HG03097 (cell line): ENCODE data around the gene DENND1A.

Source experiments
- ATAC-seq: cut with Tn5 transposase; IDR thresholded peaks from one replicate; pipeline ENCODE4 v1.9.1; 2021; ENCODE audit not compliant: unreplicated experiment, low FRiP score

The DENND1A gene

DNA sequence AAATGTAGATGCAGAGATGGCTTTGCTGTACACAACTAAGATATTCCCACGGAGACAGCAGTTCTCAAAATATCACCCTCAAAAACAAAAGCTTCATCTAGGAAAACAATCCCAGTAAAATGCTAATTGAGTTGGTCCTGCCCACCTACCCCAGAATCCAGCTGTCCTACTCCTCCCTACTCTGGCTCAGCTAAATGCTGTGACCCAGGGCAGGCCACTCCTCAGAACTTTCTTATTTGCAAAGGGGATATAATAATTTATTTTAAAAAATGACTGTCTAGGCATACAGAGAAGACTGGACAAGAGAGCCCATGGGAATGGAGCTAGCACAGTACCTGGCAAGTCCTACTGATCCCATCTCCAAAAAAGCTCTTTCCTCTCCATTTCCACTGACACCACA lies 411.6 kb downstream of the DENND1A start:
- ATAC-seq: no peak

DNA sequence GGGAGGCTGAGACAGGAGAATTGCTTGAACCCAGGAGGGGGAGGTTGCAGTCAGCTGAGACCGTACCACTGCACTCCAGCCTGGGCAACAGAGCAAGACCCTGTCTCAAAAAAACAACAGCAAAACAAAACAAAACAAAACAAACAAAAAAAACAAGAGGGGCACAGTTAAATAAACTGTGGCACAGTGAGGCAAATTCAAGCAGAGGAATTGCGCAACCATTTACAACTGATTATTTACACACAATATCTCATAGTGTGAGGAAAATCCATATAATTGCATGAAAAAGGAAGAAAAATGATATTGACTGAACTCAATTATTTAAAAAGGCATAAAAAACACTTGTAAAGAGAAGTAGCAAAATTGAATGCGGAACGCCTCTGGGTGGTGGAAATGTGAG lies 412.4 kb downstream of the DENND1A start:
- no peak for ATAC-seq

DNA sequence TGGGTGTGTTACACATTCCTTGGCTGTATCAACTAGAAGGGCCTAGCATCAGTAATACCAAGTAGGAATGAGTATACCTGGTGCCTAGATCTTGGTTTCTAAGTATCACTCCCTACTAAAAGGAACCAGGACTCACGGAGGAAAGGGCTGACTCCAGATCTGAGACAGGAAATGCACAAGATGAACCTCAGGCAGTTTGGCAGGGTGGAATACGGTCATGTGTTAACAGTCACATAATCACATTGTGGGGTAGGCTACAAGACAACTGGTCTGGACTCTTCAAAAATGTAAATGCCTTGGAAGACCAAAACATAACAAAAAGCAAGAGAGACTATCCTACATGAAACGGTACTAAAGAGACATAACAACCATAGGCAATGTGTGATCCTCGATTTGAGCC lies 415.2 kb downstream of the DENND1A start:
- ATAC-seq: no peak

DNA sequence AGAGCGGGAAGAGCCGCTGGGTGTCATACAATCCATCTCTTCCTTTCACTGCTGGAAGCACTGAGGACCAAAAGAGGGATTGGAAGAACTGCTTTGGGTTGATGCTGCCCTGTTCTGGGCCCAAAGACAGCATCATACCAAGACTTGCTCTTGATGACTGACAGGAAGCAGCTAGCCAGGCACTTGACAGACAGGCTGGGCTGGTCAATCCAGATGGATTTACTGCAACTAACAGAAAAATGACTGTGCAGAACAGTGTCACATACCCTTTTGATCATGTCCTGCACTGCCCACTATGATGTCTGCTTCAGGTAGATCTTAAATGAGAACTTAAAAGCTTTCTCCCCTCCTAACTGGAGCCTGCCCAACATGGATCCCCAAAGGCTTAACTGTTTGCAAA lies 416.4 kb downstream of the DENND1A start:
- ATAC-seq: no peak

DNA sequence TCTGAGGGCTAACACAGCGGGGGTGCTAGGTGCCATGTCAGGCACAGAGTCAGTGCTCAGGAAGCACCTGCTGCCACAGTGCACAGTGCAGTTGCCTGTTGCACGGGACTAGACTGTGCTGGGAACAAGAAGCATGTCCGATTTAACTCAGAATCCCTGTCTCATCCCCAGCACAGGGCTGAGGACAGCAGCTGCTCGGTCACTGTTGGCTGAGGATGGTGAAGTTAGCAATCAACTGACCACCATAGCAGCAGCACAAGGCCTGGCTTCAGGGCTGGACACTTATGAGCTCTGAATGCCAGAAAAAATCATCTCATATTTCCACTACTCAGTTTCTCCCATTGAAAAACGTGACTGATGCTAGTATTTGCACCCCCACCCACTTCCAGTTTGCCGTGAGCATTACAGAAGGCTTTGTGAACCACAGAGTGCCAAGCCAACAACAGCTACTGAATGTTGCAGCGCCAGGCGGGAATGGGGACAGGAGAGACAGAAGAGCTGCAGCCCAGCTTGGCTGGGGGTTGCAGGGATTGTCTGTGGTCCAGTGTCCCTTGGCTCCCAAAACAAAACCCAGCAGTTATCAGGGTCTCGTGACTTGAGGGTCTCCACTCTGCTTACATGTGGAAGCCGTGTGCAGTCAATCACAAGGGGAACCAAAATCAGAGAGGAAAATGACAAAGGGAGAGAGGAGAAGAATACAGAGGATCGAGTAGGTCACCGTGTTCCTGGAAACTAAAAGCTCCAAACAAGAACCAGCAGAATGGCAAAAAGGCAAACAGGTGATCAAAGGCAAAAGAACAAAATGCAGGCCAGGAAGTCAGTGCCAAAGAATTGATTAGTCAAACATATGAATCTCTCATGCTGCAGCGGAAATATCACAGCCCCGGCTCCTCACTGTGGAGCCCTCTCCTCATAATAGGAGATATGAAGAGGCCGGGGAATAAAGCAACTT lies 418.3 kb downstream of the DENND1A start:
- no peak for ATAC-seq

DNA sequence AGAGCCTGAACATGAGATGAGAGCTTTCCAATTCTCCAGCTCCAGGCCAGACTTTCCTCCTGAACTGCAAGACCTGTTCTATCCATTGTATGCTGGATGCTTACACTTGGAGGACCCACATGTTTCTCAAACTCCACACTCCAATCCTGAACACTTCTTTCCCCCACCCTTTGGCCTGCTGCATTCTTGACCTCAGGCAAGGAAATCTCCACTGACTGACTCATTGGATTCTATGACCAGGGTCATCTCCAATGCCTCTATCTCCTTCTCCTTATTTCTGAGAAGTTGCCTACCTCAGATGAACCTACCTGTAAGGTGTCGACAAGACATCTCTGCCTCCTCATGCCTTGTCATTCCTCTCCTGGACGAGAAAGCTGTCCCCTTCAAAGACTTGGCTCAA lies 420.3 kb downstream of the DENND1A start:
- ATAC-seq: no peak

DNA sequence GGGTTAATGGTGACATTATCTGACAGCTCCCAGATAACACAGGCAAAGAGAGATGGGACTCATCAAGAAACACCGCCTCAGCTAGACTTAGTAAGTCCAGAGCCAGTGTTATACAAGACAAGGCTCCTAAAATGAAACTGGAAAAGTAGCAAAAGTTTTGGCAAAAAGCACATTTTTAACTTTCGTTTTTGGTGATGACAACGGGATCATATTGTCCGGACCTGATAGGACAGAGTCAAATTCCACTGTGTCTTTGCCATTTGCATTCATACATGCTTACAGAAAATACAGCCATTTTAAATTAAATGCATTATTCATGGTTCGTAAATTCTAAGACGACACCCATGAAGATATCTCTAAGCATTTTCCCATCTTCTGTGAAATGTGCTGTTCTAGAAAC lies 421.9 kb downstream of the DENND1A start:
- ATAC-seq: no peak

DNA sequence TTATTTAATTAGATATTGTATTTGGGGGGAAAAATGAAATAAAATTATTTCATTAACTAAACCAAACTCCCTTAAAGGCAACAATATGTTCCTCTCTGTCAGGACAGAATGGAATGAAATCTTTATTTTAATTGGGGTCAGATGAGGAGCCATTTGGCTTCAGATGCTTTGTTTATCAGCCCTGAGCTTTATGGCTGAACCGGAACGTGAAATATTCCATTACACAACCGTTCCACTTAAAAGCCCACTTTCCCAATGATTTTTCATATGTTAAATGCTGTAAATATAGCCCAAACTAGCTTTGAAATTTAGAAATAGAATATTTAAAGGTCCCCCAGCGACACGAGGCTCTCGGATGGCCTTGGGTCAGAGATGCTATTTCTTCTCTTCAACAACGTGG lies 424.4 kb downstream of the DENND1A start:
- ATAC-seq: no peak

DNA sequence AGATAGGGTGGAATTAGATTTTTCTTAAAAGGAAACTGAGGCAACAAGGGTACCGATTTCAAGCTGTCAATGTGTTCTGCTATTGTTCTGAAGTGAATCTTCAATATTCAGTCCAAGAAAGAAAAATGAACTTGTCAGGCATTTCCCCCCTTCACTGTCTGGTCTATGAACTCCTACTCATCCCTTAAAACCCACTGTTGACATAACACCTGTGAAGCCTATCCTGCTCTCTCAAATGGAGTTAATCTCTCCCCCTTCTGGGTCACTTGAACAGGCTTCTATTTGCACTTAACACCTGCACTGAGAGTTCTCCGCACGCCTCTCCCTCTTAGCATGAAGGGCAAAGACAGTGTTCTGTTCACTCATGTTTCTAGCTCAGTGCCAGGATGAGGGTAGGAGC lies 429.6 kb downstream of the DENND1A start:
- no peak for ATAC-seq

DNA sequence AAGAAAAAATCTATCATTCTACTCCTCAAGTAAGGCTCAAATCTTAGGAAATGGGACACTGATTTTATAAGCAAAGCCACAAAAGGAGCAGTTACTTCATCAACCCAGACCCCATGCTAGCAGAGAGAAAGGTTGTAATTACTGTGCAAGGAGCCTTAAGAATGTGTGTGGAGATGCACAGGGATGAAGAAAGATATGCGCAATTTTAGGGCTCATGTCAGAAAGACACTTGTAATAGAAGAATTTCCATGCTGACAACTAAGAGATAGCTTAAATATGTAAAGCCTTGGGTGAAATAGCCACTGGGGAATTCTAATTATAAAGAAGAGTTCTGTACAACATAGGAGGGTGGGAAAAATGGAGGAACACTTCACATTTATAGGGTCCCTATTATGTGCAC lies 432.1 kb downstream of the DENND1A start:
- ATAC-seq: no peak

DNA sequence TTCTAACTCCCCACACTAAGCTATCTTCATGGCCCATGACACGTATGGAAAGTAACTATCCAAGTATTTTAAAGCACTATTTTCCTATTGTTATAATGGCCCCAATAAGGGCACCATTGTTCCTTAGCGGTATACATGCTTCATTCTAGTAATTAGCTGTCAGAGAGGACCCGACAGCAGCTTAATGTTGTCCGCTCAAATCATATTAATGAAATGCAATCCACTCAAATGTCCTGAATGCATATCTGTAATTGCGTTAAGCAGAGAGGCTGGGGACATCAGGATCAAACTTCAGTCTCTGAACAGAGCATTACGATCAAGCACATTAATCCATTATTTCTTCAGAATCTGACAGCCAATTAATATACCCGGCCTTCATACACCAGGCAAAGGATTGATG lies 434.2 kb downstream of the DENND1A start:
- ATAC-seq: no peak

DNA sequence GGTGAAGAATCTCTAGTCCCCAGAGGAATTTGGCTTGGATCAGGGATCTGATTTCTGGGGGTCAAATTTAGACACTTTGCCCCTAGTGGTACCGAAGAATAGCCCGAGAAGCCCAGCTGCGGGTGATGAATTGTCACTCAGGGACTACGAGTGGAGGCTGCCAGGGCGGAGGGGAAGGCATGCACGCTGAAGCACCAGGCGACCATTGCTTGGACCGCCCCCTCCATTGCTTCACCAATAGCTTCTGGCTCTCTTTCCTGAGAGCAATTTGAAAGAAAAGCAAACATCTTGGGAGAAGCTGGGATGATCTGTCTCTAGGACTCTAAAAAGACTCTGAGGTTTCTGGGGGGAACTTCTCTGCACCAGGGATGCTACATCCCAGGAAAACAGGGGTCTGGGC lies 436.3 kb downstream of the DENND1A start:
- ATAC-seq: no peak

DNA sequence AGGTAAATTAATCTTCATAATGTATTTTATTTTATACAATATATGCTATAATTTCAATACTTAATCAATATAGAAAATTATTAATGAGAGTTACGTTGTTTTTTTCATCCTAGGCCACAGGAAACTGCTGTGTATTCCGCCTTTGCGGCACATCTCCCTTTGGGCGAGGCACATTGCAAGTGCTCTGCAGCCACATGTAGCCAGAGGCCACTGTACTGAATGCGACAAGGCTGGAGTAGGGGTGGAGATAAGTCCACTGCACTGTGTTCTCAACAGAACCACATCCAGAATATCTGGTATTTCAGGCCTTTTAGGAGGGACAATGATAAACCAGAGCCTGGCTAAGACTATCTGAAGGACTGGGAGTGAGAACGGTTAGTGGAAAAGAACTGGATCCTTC lies 439.2 kb downstream of the DENND1A start:
- no peak for ATAC-seq

DNA sequence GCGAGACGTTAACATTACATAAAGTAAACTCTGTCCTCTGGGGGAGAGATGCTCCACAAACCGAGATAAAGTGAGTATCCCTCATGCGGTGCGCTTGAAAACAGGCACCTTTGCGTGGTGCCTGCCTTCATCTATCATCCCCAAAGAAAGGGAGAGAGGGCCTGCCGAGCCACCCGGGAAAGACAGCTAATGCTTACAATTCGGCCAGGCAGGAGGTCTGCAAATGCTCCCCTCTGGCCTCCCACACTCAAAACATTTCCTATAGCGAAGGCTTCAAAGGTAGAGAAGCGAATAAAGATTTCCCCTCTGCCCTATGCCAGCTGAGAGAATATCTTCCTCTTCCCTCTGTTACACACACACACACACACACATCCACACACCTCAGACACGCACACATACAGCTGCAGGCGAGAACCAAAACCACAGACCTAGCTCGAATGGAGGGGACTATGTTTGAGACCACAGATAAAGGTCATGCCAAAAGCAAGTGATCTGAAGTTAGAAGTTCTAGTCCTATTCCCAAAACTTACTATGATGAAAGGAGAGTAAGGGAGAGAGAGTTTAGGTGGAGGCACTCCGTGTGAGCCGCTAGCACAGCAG lies 441.1 kb downstream of the DENND1A start:
- no peak for ATAC-seq

DNA sequence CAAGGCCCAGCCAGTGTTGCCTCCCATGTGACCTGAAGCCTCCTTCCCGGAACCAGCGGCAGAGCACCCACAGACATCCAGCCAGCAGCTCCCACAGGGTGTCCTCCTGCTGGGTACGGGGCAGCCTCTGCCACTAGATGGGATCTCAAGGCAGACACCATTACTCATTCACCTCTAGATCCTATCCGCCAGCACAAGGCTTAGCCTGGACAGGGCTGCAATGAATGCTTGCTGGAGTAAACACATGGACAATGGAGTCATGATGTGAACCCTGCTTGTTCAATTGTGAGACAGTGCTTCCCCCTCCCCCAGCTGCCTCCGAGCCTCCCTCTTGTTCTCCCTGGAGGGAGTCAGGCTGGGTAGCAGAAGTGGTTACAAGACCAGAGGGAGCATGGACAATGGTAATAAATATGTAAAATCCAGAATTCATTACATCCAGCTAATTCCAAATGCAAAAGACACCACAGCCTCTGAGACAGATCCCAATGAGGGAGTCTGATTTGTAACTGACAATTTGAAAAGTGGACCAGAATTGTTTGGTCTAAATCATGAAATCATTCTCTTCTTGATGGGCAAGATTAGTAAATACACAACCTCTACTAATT lies 441.9 kb downstream of the DENND1A start:
- no peak for ATAC-seq

DNA sequence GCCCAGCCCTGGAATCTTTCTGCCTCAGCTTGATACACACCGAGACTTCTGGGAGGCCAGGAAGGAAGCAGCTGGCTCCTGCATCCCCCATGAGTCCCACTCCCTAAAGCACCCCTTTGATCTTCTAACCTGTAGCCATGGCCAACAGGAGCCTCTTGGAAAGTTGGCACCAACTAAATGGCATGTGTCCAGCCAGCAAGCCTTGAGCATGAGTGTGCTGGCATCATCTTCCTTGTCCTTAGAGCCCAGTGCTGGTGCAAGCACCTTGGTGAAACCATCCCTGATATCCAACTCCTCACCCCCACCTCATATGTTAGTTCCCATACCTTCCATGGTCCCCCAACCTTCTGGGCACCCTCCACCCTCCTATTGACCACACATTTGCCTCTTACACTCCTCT lies 443.5 kb downstream of the DENND1A start:
- ATAC-seq: no peak

DNA sequence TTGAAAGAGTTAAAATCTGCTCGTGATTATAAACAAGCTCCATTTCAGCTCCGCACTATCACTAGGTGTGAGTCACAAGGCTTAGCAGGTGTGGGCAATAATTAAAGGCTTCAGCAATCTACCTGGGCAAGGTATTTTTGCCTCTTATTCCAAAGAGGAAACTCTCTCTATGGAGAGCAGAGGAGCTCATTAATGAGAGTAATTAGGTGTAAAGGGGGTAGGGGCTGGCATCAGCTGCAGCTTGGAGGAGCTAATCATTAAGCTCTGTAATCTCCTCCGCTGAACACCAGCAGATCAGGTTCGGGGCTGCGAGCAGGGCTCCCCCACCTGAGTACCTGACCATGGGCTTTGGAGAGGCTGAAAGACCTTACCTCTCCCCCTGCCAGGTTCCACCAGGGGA lies 444.7 kb downstream of the DENND1A start:
- ATAC-seq: no peak

DNA sequence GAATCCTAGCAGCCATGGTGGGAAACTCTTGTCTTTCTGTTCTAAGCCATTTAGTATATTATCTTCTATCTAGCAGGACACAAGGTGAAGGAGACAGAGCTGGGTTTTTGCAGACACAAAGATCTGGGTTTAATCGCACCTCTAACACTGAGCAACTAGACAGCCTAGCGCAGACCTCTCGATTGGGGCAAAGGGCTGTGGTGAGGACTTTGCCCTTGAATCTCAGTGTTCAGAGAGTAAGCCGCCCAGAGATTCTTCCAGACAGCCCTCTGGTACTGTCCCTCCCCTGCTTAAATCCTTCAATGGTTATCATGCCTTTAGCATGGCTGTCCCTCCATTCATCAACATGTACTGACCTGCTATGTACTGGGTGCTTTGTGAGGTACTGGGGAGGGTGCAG lies 445.8 kb downstream of the DENND1A start:
- no peak for ATAC-seq

DNA sequence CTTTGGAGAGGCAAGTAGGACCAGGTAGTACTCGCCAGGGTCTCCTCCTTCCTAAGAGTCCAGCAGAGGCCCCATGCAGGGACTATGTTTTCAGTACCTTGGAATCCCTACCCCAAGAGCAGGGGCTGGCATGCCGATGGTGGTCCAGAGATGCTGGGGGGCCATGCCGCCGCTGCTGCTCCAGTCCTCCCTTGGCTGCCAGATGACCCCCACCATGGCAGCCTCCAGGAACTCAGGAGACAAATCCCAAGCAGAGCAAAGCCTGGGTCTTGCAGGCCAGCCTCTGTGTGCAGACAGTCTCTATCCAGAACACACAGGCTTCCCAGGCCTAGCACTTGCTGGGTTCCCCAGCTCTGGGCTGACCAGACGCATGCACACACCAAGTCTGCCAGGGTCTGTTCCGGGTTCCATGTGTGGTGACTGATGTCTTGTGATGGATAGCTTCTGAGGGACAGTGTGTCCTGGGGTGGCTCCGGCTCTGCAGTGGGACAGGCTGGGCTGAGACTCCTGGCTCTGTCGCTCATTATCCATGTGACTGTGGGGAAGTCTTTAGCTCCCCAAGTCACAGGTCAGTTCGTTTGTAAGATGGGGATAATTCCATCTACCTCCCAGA lies 446.6 kb downstream of the DENND1A start:
- ATAC-seq: no peak

DNA sequence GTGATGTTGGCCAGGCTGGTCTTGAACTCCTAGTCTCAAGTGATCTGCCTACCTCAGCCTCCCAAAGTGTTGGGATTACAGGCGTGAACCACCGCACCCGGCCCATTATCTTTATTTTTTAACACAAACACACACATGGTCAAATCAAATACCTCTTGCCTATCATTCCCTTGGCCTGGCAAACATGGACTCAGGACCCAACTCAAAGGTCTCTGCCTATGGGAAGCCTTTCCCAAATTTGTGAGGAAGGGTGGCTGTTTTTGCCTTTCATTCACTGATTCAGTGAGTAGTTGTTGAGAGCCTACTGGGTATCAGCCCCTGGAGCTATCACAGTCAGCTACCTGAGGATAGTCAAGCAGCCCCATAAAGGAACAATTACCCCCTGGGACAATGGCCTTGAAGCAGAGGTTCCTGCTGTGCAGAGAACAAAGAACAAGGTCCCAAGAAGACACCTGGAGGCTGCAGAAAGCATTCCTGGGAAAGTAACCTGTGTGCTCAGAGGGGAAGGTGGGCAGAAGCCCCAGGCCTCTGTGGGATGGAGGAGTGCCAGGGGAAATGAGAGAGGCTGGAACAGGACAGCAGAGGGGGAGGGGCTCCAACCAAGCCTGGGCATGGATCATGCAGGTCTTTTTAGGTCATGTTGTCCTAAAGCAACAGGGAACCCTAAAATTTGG lies 447.5 kb downstream of the DENND1A start:
- ATAC-seq: no peak
